GM12801 (cell line): Measurements from ENCODE around the gene RPL41.

ENCODE experiments used
- CTCF ChIP-seq: IDR thresholded peaks from one replicate; pipeline ENCODE4 v1.5.1; 2011; ENCODE audit warnings: control low read depth; ENCODE audit not compliant: insufficient read length; ENCODE audit errors: extremely low read depth

The RPL41 gene

GRCh38 chr12:56087220-56087619 lies 29.2 kb upstream of the RPL41 start:
- TF ChIP-seq CTCF, result no peak

- no peak for TF ChIP-seq CTCF
These were observed 18.7 kb upstream of the RPL41 start for GRCh38 chr12:56097738-56098137.

GRCh38 chr12:56098592-56098991 lies 17.8 kb upstream of the RPL41 start:
- TF ChIP-seq CTCF, result no peak

GRCh38 chr12:56099787-56100186 lies 16.6 kb upstream of the RPL41 start:
- no peak for TF ChIP-seq CTCF

- no peak for TF ChIP-seq CTCF
These were observed 15.4 kb upstream of the RPL41 start for GRCh38 chr12:56101045-56101444.

- no peak for TF ChIP-seq CTCF
These were observed 13.8 kb upstream of the RPL41 start for GRCh38 chr12:56102683-56103065.

- no peak for TF ChIP-seq CTCF
These were observed 13.2 kb upstream of the RPL41 start for GRCh38 chr12:56103066-56103711.

GRCh38 chr12:56103823-56104108 lies 12.7 kb upstream of the RPL41 start:
- no peak for TF ChIP-seq CTCF
